ENCODE results near the gene SAE1. TPM values are rescaled to one million over a fixed set of nuclear protein-coding genes. Genes with fewer than 3 reads are reported as not detected.
A peak's percentile ranks its signal among the peaks of the same experiment; 100 is the strongest.

Gene SAE1
- total RNA-seq, 1 experiment from 2014 or later = 234 TPM

DNA sequence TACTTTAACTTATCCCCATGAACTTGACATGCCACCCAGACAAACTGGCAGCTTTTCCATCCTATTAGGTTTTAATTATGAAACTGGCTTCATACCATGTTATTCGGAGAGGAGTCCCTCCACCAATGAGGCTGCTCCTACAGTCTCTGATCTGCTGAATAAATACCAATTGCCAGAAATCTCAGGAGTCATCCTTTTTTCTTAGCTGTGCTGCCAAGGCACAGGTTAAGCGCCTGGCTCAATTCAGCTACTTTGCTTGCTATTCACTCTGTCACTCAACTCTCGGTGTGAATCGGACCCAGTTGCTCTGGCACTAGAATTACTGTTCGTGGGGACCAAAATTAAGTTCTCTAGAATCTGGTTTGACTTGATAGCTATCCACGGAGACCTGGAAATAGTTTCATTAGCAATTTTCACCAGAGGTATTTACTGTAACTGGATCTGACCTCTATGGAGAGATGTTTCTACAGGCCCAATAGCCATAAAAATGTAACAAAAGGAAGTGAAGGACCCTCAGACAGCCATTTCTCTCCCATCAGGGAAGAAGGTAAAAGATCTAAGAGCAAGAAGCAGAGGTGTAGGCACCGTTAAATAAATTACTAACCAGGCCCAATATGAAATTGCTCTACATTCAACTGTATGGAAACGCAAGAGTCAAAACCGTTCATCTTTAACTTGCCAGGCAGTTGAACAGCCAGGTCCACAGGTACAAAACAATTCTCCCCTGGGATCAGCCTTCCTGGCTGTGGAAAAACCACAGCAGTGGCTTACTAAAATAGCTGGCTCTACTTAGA, 22.5 kb upstream of the SAE1 start:
- no peak overlapping the region for H3K9ac ChIP-seq (ENCODE audit: extremely low read depth, insufficient read length, low read length)
- H3K23me2 ChIP-seq (ENCODE audit: insufficient read length, low read depth, low read length, poor library complexity, severe bottlenecking) = peaks cover 25% of the 10 kb centered on the region
- no peak overlapping the region for H2BK5ac ChIP-seq (ENCODE audit: insufficient read length, low read length)
- Mint-ChIP-seq H3K4me1 (peaks cover 41% of the 10 kb centered on the region in 2 experiments), H3K36me3 (ENCODE audit: insufficient read depth in 1 of 3, low read depth in 3 of 3) (peaks cover 19 to 48% (median 44%) of the 10 kb centered on the region in 3 experiments), H3K27ac (peak overlapping the region; percentile 5 to 98 (median 69); a peak in 6 of 7 replicates), H3K4me3 (peak overlapping the region; percentile 4 to 16; a peak in 2 of 5 replicates), H3K9me3 (no peaks in the 10 kb centered on the region; a peak in 1 of 5 replicates), H3K27me3 (ENCODE audit: low read depth) (peaks cover 1% of the 10 kb centered on the region; the same call in 1 of the 2 replicates)
- no peak overlapping the region for H4K8ac ChIP-seq (replicated peaks; ENCODE audit: insufficient read length, low read depth, low read length)
- peaks cover 11% of the 10 kb centered on the region for H3K4me1 ChIP-seq (ENCODE audit: insufficient read depth, low read length)
- no peak overlapping the region for H3K4me2 ChIP-seq (ENCODE audit: insufficient read depth, insufficient read length, low read length)
- no peak overlapping the region for H3K18ac ChIP-seq (ENCODE audit: insufficient read length, low read depth, low read length)
- H3K27ac ChIP-seq (ENCODE audit: insufficient read length, low read depth, low read length) = no peak overlapping the region
- no peak overlapping the region for H2BK20ac ChIP-seq (ENCODE audit: low read depth, low read length, poor library complexity, severe bottlenecking)
- H3K9me3 ChIP-seq (ENCODE audit: control insufficient read depth, low read depth, low read length) = no peaks in the 10 kb centered on the region
- WGBS (ENCODE audit: extremely low coverage, insufficient read length, low lambda C conversion rate) = no CpG with 5 or more reads among the region's 9 CpGs
- H3K79me1 ChIP-seq (ENCODE audit: insufficient read depth, low read depth, low read length, poor library complexity, severe bottlenecking) = no peaks in the 10 kb centered on the region
- H3K27me3 ChIP-seq (ENCODE audit: insufficient read depth, low read length) = no peaks in the 10 kb centered on the region
- no peak overlapping the region for H3K14ac ChIP-seq (ENCODE audit: insufficient read depth, low read length)
- DNase-seq = no peak
- no peak overlapping the region for H3K23ac ChIP-seq (ENCODE audit: insufficient read length, low read depth, low read length)
- no peak overlapping the region for H2AFZ ChIP-seq (ENCODE audit: low read length)
- H4K5ac ChIP-seq (ENCODE audit: insufficient read length, low read depth, low read length) = no peak overlapping the region
- no peak overlapping the region for H3K56ac ChIP-seq (ENCODE audit: insufficient read length, low read depth, low read length)
- H2BK120ac ChIP-seq (ENCODE audit: low read depth, low read length, poor library complexity, severe bottlenecking) = no peak overlapping the region
- TF ChIP-seq, protein P1, sequence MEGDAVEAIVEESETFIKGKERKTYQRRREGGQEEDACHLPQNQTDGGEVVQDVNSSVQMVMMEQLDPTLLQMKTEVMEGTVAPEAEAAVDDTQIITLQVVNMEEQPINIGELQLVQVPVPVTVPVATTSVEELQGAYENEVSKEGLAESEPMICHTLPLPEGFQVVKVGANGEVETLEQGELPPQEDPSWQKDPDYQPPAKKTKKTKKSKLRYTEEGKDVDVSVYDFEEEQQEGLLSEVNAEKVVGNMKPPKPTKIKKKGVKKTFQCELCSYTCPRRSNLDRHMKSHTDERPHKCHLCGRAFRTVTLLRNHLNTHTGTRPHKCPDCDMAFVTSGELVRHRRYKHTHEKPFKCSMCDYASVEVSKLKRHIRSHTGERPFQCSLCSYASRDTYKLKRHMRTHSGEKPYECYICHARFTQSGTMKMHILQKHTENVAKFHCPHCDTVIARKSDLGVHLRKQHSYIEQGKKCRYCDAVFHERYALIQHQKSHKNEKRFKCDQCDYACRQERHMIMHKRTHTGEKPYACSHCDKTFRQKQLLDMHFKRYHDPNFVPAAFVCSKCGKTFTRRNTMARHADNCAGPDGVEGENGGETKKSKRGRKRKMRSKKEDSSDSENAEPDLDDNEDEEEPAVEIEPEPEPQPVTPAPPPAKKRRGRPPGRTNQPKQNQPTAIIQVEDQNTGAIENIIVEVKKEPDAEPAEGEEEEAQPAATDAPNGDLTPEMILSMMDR (conservative IDR thresholded peaks at IDR 0.05) = no peak
- H2AK5ac ChIP-seq (ENCODE audit: insufficient read length, low read length) = no peak overlapping the region
- no peak overlapping the region for H3T11ph ChIP-seq (ENCODE audit: low read length)
- no peak overlapping the region for H2BK12ac ChIP-seq (ENCODE audit: insufficient read length, low read depth, low read length)
- H4K20me1 ChIP-seq (ENCODE audit: control insufficient read depth, insufficient read depth, insufficient read length) = no peaks in the 10 kb centered on the region
- H3K79me2 ChIP-seq (ENCODE audit: insufficient read depth, low read length) = peaks cover 17% of the 10 kb centered on the region; the same call in 1 of the 2 replicates
- no peak overlapping the region for H3K4ac ChIP-seq (ENCODE audit: low read depth, low read length)
- H2BK15ac ChIP-seq (ENCODE audit: low read depth, low read length) = no peak overlapping the region
- no peak overlapping the region for H4K91ac ChIP-seq (ENCODE audit: insufficient read length, low read depth, low read length)

Measured in H9 (cell line).